Measurements from ENCODE around the gene FNIP2. TPM values are rescaled to one million over a fixed set of nuclear protein-coding genes. Genes with fewer than 3 reads are reported as not detected.

The FNIP2 gene
- total and polyA plus RNA-seq, 9 of the 15 experiments (the other 6 are each of a cell fraction or from before 2014, with no cell fraction given) = 1.7 to 15.5 (median 8.3) TPM

- TF ChIP-seq ZNF609 (CRISPR knock-in tag; IDR thresholded peaks at IDR 0.05; ENCODE audit: borderline replicate concordance) (no peak), PHF21A (IDR thresholded peaks at IDR 0.05; ENCODE audit: borderline replicate concordance, low read depth) (no peak), ZNF586 (CRISPR knock-in tag; conservative IDR thresholded peaks at IDR 0.05) (no peak), HDGF (IDR thresholded peaks at IDR 0.05) (no peak)
These were observed 122.4 kb downstream of the FNIP2 start (continued) for GRCh38 chr4:158891256-158891655.

GRCh38 chr4:158894826-158895225, 126.0 kb downstream of the FNIP2 start:
- Histone ChIP-seq H4K20me1 (replicated peaks; ENCODE audit: control insufficient read depth, insufficient read depth, low read length) (no peaks in the 10 kb centered on the region), H3K4me2 (ENCODE audit: insufficient read depth, low read length) (no peak overlapping the region), H3K27me3 (ENCODE audit: control insufficient read depth in 2 of 2, insufficient read depth in 2 of 2, low read length in 2 of 2) (no peaks in the 10 kb centered on the region), H3K36me3 (ENCODE audit: control insufficient read depth, insufficient read depth, low read length) (peaks cover 12% of the 10 kb centered on the region; the same call in 1 of the 3 replicates), H3K4me1 (replicated peaks in 1 of 2; ENCODE audit: control insufficient read depth in 2 of 2, insufficient read depth in 2 of 2, low read length in 2 of 2) (no peaks in the 10 kb centered on the region), H2AFZ (ENCODE audit: low read depth, low read length) (no peak overlapping the region), H3K9me1 (ENCODE audit: control insufficient read depth, insufficient read depth, low read length) (no peaks in the 10 kb centered on the region), H3K79me2 (ENCODE audit: control insufficient read depth, insufficient read depth, low read length) (no peaks in the 10 kb centered on the region), H3K9me3 (replicated peaks; ENCODE audit: control insufficient read depth, insufficient read depth, low read depth, low read length) (no peaks in the 10 kb centered on the region), H3K4me3 (no peak overlapping the region), H3K9ac (ENCODE audit: insufficient read depth in 1 of 2, low read depth in 2 of 2, low read length in 2 of 2) (no peak overlapping the region), H3K27ac (ENCODE audit: extremely low read depth, low read depth, low read length) (no peak overlapping the region)
- no peak for FAIRE-seq
- BruUV-seq (replicated peaks) = no TSS peak
- TF ChIP-seq ZNF134 (CRISPR knock-in tag; conservative IDR thresholded peaks at IDR 0.05) (no peak), SAP30 (IDR thresholded peaks at IDR 0.05; ENCODE audit: borderline replicate concordance, insufficient read depth, low read depth, low read length, poor library complexity, severe bottlenecking) (no peak), ZFX (CRISPR knock-in tag; IDR thresholded peaks at IDR 0.05) (no peak), NCOR1 (IDR thresholded peaks at IDR 0.05) (no peak), ZBTB1 (CRISPR knock-in tag; IDR thresholded peaks at IDR 0.05; ENCODE audit: borderline replicate concordance, low read depth) (no peak), ELF2 (CRISPR knock-in tag; IDR thresholded peaks at IDR 0.05) (no peak), EP400 (IDR thresholded peaks at IDR 0.05) (no peak), ARNT (IDR thresholded peaks at IDR 0.05) (no peak), BMI1 (IDR thresholded peaks at IDR 0.05; ENCODE audit: low read length) (no peak), PYGO2 (tag; IDR thresholded peaks at IDR 0.05) (no peak)
- intact Hi-C loops (cut with micrococcal nuclease) = no loop called here
- ChIA-PET CTCF (ENCODE audit: low intra/inter-chr PET ratio) (no interaction called here), POLR2A (interaction anchor here (0.6 to 1.2 kb wide), 2 partner anchors 10 to 51 kb away, joined by 3 read pairs; no protein-coding TSS in a partner anchor)
- DNase-seq (ENCODE audit: extremely low read depth in 1 of 4, low spot score in 3 of 4) = no peak
- ATAC-seq = no peak
- 32% methylated on average over 2 of the region's 2 CpGs for WGBS (ENCODE audit: insufficient coverage, low coverage, missing lambda C conversion rate)
- in situ Hi-C loops (cut with MboI) = no loop called here

All from K562 (cell line).